ENCODE results near the gene ZIC1.

- TF ChIP-seq GABPB1 (CRISPR knock-in tag; IDR thresholded peaks at IDR 0.05) (no peak), YBX1 (IDR thresholded peaks at IDR 0.05) (no peak), SIN3A (IDR thresholded peaks at IDR 0.05; ENCODE audit: borderline replicate concordance in 2 of 2, control insufficient read depth in 1 of 2, low read depth in 2 of 2, low read length in 2 of 2) (no peak), E2F4 (CRISPR knock-in tag; IDR thresholded peaks at IDR 0.05; ENCODE audit: low read depth) (no peak), PCBP2 (IDR thresholded peaks at IDR 0.05; ENCODE audit: low read depth, low read length, poor library complexity, severe bottlenecking) (no peak), SIX5 (IDR thresholded peaks at IDR 0.05; ENCODE audit: borderline replicate concordance in 1 of 2, insufficient read depth in 1 of 2, low read depth in 1 of 2, low read length in 2 of 2) (no peak), CC2D1A (IDR thresholded peaks at IDR 0.05) (no peak), TRIM24 (IDR thresholded peaks at IDR 0.05) (no peak), SAP30 (IDR thresholded peaks at IDR 0.05; ENCODE audit: borderline replicate concordance, insufficient read depth, low read depth, low read length, poor library complexity, severe bottlenecking) (no peak), NFYB (IDR thresholded peaks at IDR 0.05; ENCODE audit: extremely low read depth, insufficient read length) (no peak), ELF1 (tag; IDR thresholded peaks at IDR 0.05) (no peak), BHLHE40 (IDR thresholded peaks at IDR 0.05; ENCODE audit: low read length) (no peak)
- TF ChIP-seq, protein P1, sequence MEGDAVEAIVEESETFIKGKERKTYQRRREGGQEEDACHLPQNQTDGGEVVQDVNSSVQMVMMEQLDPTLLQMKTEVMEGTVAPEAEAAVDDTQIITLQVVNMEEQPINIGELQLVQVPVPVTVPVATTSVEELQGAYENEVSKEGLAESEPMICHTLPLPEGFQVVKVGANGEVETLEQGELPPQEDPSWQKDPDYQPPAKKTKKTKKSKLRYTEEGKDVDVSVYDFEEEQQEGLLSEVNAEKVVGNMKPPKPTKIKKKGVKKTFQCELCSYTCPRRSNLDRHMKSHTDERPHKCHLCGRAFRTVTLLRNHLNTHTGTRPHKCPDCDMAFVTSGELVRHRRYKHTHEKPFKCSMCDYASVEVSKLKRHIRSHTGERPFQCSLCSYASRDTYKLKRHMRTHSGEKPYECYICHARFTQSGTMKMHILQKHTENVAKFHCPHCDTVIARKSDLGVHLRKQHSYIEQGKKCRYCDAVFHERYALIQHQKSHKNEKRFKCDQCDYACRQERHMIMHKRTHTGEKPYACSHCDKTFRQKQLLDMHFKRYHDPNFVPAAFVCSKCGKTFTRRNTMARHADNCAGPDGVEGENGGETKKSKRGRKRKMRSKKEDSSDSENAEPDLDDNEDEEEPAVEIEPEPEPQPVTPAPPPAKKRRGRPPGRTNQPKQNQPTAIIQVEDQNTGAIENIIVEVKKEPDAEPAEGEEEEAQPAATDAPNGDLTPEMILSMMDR (IDR thresholded peaks at IDR 0.05 in 2 of 3, conservative IDR thresholded peaks at IDR 0.05 in 1 of 3; ENCODE audit: insufficient read depth in 2 of 3, low read depth in 1 of 3, low read length in 3 of 3) = no peak
- TF ChIP-seq, protein P2, sequence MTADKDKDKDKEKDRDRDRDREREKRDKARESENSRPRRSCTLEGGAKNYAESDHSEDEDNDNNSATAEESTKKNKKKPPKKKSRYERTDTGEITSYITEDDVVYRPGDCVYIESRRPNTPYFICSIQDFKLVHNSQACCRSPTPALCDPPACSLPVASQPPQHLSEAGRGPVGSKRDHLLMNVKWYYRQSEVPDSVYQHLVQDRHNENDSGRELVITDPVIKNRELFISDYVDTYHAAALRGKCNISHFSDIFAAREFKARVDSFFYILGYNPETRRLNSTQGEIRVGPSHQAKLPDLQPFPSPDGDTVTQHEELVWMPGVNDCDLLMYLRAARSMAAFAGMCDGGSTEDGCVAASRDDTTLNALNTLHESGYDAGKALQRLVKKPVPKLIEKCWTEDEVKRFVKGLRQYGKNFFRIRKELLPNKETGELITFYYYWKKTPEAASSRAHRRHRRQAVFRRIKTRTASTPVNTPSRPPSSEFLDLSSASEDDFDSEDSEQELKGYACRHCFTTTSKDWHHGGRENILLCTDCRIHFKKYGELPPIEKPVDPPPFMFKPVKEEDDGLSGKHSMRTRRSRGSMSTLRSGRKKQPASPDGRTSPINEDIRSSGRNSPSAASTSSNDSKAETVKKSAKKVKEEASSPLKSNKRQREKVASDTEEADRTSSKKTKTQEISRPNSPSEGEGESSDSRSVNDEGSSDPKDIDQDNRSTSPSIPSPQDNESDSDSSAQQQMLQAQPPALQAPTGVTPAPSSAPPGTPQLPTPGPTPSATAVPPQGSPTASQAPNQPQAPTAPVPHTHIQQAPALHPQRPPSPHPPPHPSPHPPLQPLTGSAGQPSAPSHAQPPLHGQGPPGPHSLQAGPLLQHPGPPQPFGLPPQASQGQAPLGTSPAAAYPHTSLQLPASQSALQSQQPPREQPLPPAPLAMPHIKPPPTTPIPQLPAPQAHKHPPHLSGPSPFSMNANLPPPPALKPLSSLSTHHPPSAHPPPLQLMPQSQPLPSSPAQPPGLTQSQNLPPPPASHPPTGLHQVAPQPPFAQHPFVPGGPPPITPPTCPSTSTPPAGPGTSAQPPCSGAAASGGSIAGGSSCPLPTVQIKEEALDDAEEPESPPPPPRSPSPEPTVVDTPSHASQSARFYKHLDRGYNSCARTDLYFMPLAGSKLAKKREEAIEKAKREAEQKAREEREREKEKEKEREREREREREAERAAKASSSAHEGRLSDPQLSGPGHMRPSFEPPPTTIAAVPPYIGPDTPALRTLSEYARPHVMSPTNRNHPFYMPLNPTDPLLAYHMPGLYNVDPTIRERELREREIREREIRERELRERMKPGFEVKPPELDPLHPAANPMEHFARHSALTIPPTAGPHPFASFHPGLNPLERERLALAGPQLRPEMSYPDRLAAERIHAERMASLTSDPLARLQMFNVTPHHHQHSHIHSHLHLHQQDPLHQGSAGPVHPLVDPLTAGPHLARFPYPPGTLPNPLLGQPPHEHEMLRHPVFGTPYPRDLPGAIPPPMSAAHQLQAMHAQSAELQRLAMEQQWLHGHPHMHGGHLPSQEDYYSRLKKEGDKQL (CRISPR knock-in tag; IDR thresholded peaks at IDR 0.05; ENCODE audit: borderline replicate concordance) = no peak
Observed at GRCh38 chr3:147410526-147411237, 1.5 kb downstream of the ZIC1 start.
